Choroid plexus epithelial cell (primary cell): ENCODE data around the gene PI3.

Experiments used
- DNase-seq: peaks from one replicate; pipeline ENCODE4 v3.0.0-alpha.2; 2010; ENCODE audit warnings: low read depth
- H3K4me3 ChIP-seq: 2 replicates; pipeline ENCODE4 v1.5.1; 2011; ENCODE audit warnings: low read depth, mild to moderate bottlenecking, control low read depth, low read length, moderate library complexity
- TF ChIP-seq, protein P1 (sequence below): conservative IDR thresholded peaks from 2 replicates; pipeline ENCODE4 v1.5.1; 2011; ENCODE audit warnings: low read depth, mild to moderate bottlenecking, control low read depth, inconsistent platforms, low read length, moderate library complexity

PI3 gene

DNA sequence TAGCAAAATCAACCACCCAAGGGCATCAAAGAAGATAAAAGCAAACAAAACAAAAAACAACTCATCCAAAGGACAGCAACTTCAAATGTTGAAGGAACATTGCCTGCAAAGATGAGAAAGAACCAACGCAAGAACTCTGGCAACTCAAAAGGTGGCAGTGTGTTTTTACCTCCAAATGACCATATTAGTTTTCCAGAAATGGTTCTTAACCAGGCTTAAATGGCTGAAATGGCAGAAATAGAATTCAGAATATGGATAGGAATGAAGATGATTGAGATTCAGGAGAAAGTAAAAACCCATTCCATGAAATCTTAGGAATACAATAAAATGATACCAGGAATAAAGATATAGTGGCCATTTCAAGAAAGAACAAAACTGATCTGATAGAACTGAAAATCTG is 9.8 kb upstream of the PI3 start:
- H3K4me3 ChIP-seq: no peak overlapping the region
- TF ChIP-seq, protein P1, sequence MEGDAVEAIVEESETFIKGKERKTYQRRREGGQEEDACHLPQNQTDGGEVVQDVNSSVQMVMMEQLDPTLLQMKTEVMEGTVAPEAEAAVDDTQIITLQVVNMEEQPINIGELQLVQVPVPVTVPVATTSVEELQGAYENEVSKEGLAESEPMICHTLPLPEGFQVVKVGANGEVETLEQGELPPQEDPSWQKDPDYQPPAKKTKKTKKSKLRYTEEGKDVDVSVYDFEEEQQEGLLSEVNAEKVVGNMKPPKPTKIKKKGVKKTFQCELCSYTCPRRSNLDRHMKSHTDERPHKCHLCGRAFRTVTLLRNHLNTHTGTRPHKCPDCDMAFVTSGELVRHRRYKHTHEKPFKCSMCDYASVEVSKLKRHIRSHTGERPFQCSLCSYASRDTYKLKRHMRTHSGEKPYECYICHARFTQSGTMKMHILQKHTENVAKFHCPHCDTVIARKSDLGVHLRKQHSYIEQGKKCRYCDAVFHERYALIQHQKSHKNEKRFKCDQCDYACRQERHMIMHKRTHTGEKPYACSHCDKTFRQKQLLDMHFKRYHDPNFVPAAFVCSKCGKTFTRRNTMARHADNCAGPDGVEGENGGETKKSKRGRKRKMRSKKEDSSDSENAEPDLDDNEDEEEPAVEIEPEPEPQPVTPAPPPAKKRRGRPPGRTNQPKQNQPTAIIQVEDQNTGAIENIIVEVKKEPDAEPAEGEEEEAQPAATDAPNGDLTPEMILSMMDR: no peak
- no peak for DNase-seq

GRCh38 chr20:45173522-45173921 is 1.2 kb upstream of the PI3 start:
- no peak overlapping the region for H3K4me3 ChIP-seq
- DNase-seq: no peak
- TF ChIP-seq, protein P1: no peak

GRCh38 chr20:45176526-45177267 is 2.0 kb downstream of the PI3 start:
- H3K4me3 ChIP-seq: no peak overlapping the region
- TF ChIP-seq, protein P1: no peak
- DNase-seq: peak; percentile 27

DNA sequence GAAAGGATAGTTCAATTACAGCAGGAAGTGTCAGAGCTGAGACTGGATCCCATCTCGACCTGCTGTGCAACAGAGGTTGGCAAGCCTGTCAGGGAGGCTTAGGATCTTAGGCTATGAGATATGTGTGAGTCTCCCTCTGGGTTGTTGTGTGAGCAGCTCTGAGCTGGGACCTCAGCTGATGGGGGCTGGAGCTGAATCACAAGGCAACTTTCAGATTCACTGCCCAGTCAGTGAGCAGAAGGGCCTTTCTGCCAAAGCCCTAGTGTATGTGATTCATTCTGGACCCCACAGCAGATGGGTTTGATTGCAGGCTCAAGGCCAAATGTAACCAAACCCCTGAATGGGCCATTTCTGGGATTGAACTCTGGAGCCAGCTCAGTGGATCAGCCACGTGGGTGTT is 4.5 kb downstream of the PI3 start:
- no peak overlapping the region for H3K4me3 ChIP-seq
- TF ChIP-seq, protein P1: no peak

GRCh38 chr20:45181639-45182038 is 6.9 kb downstream of the PI3 start:
- DNase-seq: no peak
- TF ChIP-seq, protein P1: no peak
- H3K4me3 ChIP-seq: no peak overlapping the region

More for the DNA sequence above, 4.5 kb downstream of the PI3 start:
- DNase-seq: no peak

DNA sequence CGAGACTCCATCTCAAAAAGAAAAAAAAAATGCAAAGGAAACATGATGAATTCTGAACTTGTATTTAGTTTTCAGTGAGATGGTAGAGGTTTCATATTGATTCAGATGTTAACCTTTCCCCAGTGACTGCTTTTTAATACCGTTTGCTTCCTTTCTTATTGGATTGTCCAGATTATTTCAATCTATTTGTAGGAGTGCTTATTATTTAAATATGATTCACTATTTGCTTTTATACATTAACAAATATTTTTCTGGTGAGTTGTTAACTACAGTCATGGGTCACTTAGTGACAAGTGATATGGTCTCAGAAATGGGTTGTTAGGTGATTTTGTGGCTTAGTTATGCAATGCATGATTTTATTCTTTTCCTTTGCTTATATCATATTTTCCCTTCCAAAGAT is 8.4 kb downstream of the PI3 start:
- no peak for DNase-seq
- H3K4me3 ChIP-seq: no peak overlapping the region
- TF ChIP-seq, protein P1: no peak

DNA sequence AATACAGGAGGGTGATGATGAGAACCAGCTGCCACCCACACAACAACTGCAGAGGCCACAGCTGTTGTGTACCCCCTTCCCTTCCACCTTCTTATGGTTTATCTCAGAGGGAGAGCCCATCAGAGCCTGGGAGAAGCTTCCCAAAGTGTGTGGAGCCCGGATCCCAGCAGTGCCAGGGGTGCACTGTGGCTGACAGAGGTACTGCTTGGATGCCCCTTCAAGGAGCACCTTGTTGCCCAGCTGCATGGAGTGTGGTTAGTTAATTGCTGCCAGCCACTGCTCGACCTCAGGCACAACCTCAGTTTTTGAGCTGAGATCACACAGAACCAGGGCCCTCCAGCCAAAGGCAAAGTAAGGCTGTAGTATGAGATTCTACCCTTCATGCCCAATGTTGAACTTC is 13.0 kb downstream of the PI3 start:
- TF ChIP-seq, protein P1: no peak
- H3K4me3 ChIP-seq: no peak overlapping the region
- DNase-seq: no peak
